GM12878 (cell line): ENCODE measurements around the gene DNAJA4. TPM values are rescaled to one million over a fixed set of nuclear protein-coding genes. Genes with fewer than 3 reads are reported as not detected.

ENCODE experiments used
- ATAC-seq: fragments of 200-7000 bp; cut with Tn5 transposase; 3 replicates; pipeline ENCODE4 v1.9.1; 2020; ENCODE audit warnings: mild to moderate bottlenecking, moderate library complexity
- BruUV-seq: library from RNA; stranded (reverse); fragments of 400-500 nt; replicated peaks from 2 replicates; lab custom pipeline; 2021; lab: Mats Ljungman, UMichigan
- CTCF ChIA-PET: fragments of 300-600 bp; sonication (Branson Sonifier 250); formaldehyde crosslinking; extraction: SDS; loops from one replicate; lab custom pipeline; 2021; ENCODE audit warnings: inconsistent platforms; lab: Yijun Ruan, JAX
- POLR2A ChIA-PET: fragments of 350-600 bp; formaldehyde crosslinking; extraction: SDS; loops from one replicate; lab custom pipeline; 2021; ENCODE audit warnings: inconsistent platforms; lab: Charles Lee
- RAD21 ChIA-PET: fragments of 300-600 bp; sonication (Branson Sonifier 250); formaldehyde crosslinking; loops from one replicate; lab custom pipeline; 2023; ENCODE audit warnings: antibody characterized with exemption; ENCODE audit not compliant: unreplicated experiment; lab: Charles Lee
- SMC1A ChIA-PET: fragments of 300-600 bp; sonication (Branson Sonifier 250); formaldehyde crosslinking; loops from one replicate; lab custom pipeline; 2023; ENCODE audit not compliant: unreplicated experiment, uncharacterized antibody; lab: Charles Lee
- DNase-seq: peaks from one replicate; pipeline ENCODE4 v3.0.0-alpha.2; 2011; ENCODE audit warnings: low read depth, low spot score
- FAIRE-seq: peaks from 3 replicates; lab custom pipeline; 2011; peaks lifted over from hg19 to GRCh38; lab: Jason Lieb, UNC
- H2AFZ ChIP-seq: 2 replicates; pipeline ENCODE4 v1.6.0; 2011; ENCODE audit warnings: low read depth, low read length, control low read depth; ENCODE audit not compliant: control insufficient read depth
- H3K27ac ChIP-seq: 2 replicates; pipeline ENCODE4 v1.5.1; 2011; ENCODE audit warnings: control low read depth; ENCODE audit not compliant: control insufficient read depth, insufficient read depth
- H3K27me3 ChIP-seq, 2 experiments: replicated peaks in 1 of 2; 2 replicates each; pipeline versions ENCODE4 v1.6.0 to v1.6.1; 2011; ENCODE audit warnings: low read length in 1 of 2; ENCODE audit not compliant: control insufficient read depth in 2 of 2, insufficient read depth in 2 of 2
- H3K36me3 ChIP-seq, 2 experiments: 2 replicates each; pipeline ENCODE4 v1.5.1; 2011; ENCODE audit warnings: low read length in 1 of 2; ENCODE audit not compliant: control insufficient read depth in 2 of 2, insufficient read depth in 2 of 2
- H3K4me1 ChIP-seq: 2 replicates; pipeline ENCODE4 v1.6.1; 2011; ENCODE audit warnings: mild to moderate bottlenecking, low read length, moderate library complexity, mixed read lengths; ENCODE audit not compliant: control insufficient read depth, insufficient read depth
- H3K4me2 ChIP-seq: 2 replicates; pipeline ENCODE4 v1.6.0; 2011; ENCODE audit warnings: control low read depth; ENCODE audit not compliant: control insufficient read depth, insufficient read depth
- H3K4me3 ChIP-seq: fragments of 200-600 bp; sonication (generic); 2 replicates; pipeline ENCODE4 v1.5.1; 2016
- H3K79me2 ChIP-seq: 2 replicates; pipeline ENCODE4 v1.6.0; 2011; ENCODE audit warnings: low read length; ENCODE audit not compliant: control insufficient read depth, insufficient read depth
- H3K9ac ChIP-seq: 2 replicates; pipeline ENCODE4 v1.8.0; 2011; ENCODE audit warnings: low read length, control low read depth, mixed read lengths; ENCODE audit not compliant: control insufficient read depth, insufficient read depth
- H3K9me3 ChIP-seq: replicated peaks from 3 replicates; pipeline ENCODE4 v1.5.1; 2011; ENCODE audit warnings: mild to moderate bottlenecking, low read length; ENCODE audit not compliant: control insufficient read depth, insufficient read depth
- H4K20me1 ChIP-seq: 2 replicates; pipeline ENCODE4 v1.6.0; 2011; ENCODE audit not compliant: control insufficient read depth, insufficient read depth
- CBFB ChIP-seq: IDR thresholded peaks from 2 replicates; pipeline ENCODE4 v1.6.1; 2016; ENCODE audit warnings: antibody characterized with exemption, low read depth
- ESRRA ChIP-seq: IDR thresholded peaks from 2 replicates; pipeline ENCODE4 v1.6.1; 2012; ENCODE audit warnings: mild to moderate bottlenecking, low read length, improper control_type of control experiment
- FOXM1 ChIP-seq: IDR thresholded peaks from 2 replicates; pipeline ENCODE4 v1.6.1; 2012; ENCODE audit warnings: low read depth, mild to moderate bottlenecking, inconsistent platforms, low read length, moderate library complexity
- HDAC6 ChIP-seq: fragments of 200-600 bp; sonication (generic); IDR thresholded peaks from one replicate; pipeline ENCODE4 v1.8.0; 2017; ENCODE audit warnings: antibody characterized with exemption; ENCODE audit not compliant: unreplicated experiment
- NFXL1 ChIP-seq: fragments of 450-650 bp; IDR thresholded peaks from 2 replicates; pipeline ENCODE4 v1.6.1; 2017; ENCODE audit warnings: antibody characterized with exemption, mild to moderate bottlenecking, borderline replicate concordance
- POU2F2 ChIP-seq: IDR thresholded peaks from 3 replicates; pipeline ENCODE4 v1.6.1; 2011; ENCODE audit warnings: low read depth, mild to moderate bottlenecking, low read length, borderline replicate concordance
- RB1 ChIP-seq: fragments of 450-650 bp; formaldehyde crosslinking; IDR thresholded peaks from 2 replicates; pipeline ENCODE4 v1.6.1; 2017; ENCODE audit warnings: mild to moderate bottlenecking, borderline replicate concordance
- SMAD1 ChIP-seq: fragments of 450-650 bp; IDR thresholded peaks from 2 replicates; pipeline ENCODE4 v1.6.1; 2018; ENCODE audit warnings: mild to moderate bottlenecking, low read depth; ENCODE audit not compliant: partially characterized antibody
- SREBF1 ChIP-seq: IDR thresholded peaks from 2 replicates; pipeline ENCODE4 v1.6.1; 2012; ENCODE audit warnings: mild to moderate bottlenecking, low read length
- ZBED1 ChIP-seq: IDR thresholded peaks from 2 replicates; pipeline ENCODE4 v1.6.1; 2016; ENCODE audit warnings: borderline replicate concordance
- ZNF592 ChIP-seq: fragments of 450-650 bp; IDR thresholded peaks from 2 replicates; pipeline ENCODE4 v1.6.1; 2017; ENCODE audit warnings: mild to moderate bottlenecking, moderate library complexity
- WGBS: methylation state at CpG from one replicate; pipeline ENCODE4 v1.1.6; 2016; ENCODE audit warnings: low lambda C conversion rate; ENCODE audit not compliant: insufficient replicate concordance, insufficient coverage; ENCODE audit errors: missing lambda C conversion rate; 5-methylcytosine and 5-hydroxymethylcytosine counted together
- in situ Hi-C: fragments of 300-500 bp; cut with MboI; formaldehyde crosslinking; loops from 9 replicates; pipeline ENCODE4 v1.14.3; 2018; ENCODE audit warnings: mixed read lengths
- intact Hi-C: fragments of 100-400 bp; cut with micrococcal nuclease; formaldehyde crosslinking; loops from one replicate; pipeline ENCODE4 v1.14.2; 2022; ENCODE audit not compliant: unreplicated experiment
- polyA plus RNA-seq, 11 experiments: library from polyadenylated mRNA; depleted of rRNA in 4 of 11; unstranded in 6 of 11; stranded (reverse) in 5 of 11; fragments of >200 nt; fragmentation: Nextera tagmentation in 4 of 11; fragmentation: Illumina TruSeq in 1 of 11; extraction: Ambion mirVana in 4 of 11; extraction: Trizol in 1 of 11; gene quantifications; 1 replicate in 1 of 11; 2 replicates in 10 of 11; pipeline versions ENCODE4 v1.2.1 to v1.2.3, GENCODE V29; 2011 to 2016; ENCODE audit warnings: inconsistent platforms in 2 of 11, missing spikeins in 2 of 11, low read depth in 1 of 11
- total RNA-seq, 4 experiments: library from RNA; depleted of rRNA in 3 of 4; stranded (reverse); fragments of >200 nt in 3 of 4; fragmentation: Illumina TruSeq in 1 of 4; extraction: Trizol in 1 of 4; gene quantifications; 2 replicates each; pipeline versions ENCODE4 v1.2.1 to v1.2.3, GENCODE V29; 2013 to 2021

The DNAJA4 gene
- total and polyA plus RNA-seq, 10 of the 15 experiments (the other 5 are each of a cell fraction or from before 2014, with no cell fraction given) = 0.01 to 10.4 (median 4.1) TPM

DNA sequence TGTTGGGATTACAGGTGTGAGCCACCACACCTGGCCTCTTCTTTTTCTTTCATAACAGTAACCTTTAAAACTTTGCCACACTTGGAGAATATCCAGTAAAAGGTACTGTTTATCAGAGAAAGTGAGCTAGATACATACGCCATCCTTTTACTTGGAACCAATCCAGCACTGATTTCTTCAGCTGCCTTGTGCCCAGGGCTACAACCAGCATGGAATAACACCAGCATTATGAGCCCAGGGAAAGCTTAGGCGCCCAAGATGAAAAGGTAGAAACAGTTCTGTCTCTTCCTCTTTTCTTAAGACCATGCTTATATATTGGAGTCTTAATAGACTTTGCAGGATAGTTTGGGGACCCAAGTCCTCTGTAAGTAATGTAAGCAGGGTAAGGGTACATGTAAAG lies 26.7 kb downstream of the DNAJA4 start:
- FAIRE-seq (no peak), DNase-seq (no peak)
- H3K27ac ChIP-seq = no peak overlapping the region
- SMC1A ChIA-PET = interaction anchor here (0.6 kb wide), 1 partner anchor 86 kb away, joined by 3 read pairs; no protein-coding TSS in a partner anchor
- in situ Hi-C loops = no loop called here
- WGBS = 98% methylated on average over 2 of the region's 2 CpGs
- TF ChIP-seq HDAC6 (no peak), ZBED1 (no peak), FOXM1 (no peak), CBFB (no peak), RB1 (no peak), SMAD1 (no peak)
- TF ChIP-seq, all 136 proteins: peak for 0
- Histone ChIP-seq H3K4me3 (no peak overlapping the region), H2AFZ (no peak overlapping the region), H3K27me3 (no peaks in the 10 kb centered on the region), H3K36me3 (peaks cover 6 to 14% of the 10 kb centered on the region in 2 experiments), H3K4me2 (no peak overlapping the region), H3K79me2 (no peaks in the 10 kb centered on the region), H4K20me1 (no peaks in the 10 kb centered on the region), H3K9me3 (no peaks in the 10 kb centered on the region), H3K4me1 (no peaks in the 10 kb centered on the region), H3K9ac (no peak overlapping the region)
- ChIA-PET CTCF (interaction anchor here (0.9 to 1.4 kb wide), 2 partner anchors 9 to 382 kb away, joined by 3 read pairs; no protein-coding TSS in a partner anchor), POLR2A (interaction anchor here (0.6 kb wide), 1 partner anchor 1624 kb away, joined by 5 read pairs; no protein-coding TSS in a partner anchor), RAD21 (no interaction called here)
- ATAC-seq = no peak
- intact Hi-C loops = no loop called here
- no TSS peak for BruUV-seq

GRCh38 chr15:78291698-78292097 lies 27.3 kb downstream of the DNAJA4 start:
- CTCF ChIA-PET = interaction anchor here (0.9 to 1.4 kb wide), 2 partner anchors 10 to 382 kb away, joined by 3 read pairs; no protein-coding TSS in a partner anchor

More at GRCh38 chr15:78291698-78292097, 27.3 kb downstream of the DNAJA4 start:
- no peak for ATAC-seq
- Histone ChIP-seq H3K79me2 (peaks cover under 1% of the 10 kb centered on the region), H4K20me1 (no peaks in the 10 kb centered on the region), H3K27ac (no peak overlapping the region), H3K4me1 (no peaks in the 10 kb centered on the region), H2AFZ (no peak overlapping the region)
- WGBS = 100% methylated on average over 2 of the region's 2 CpGs
- ChIA-PET POLR2A (no interaction called here), SMC1A (no interaction called here)
- in situ Hi-C loops = no loop called here
- BruUV-seq = no TSS peak
- TF ChIP-seq NFXL1 (no peak), POU2F2 (no peak), ZNF592 (no peak), ESRRA (no peak), SREBF1 (no peak)
- TF ChIP-seq, all 136 proteins: peak for 0
- no peak overlapping the region for H3K4me2 ChIP-seq
- DNase-seq (no peak), FAIRE-seq (no peak)
- intact Hi-C loops = no loop called here
- H3K9me3 ChIP-seq = no peaks in the 10 kb centered on the region
- RAD21 ChIA-PET = no interaction called here
- H3K9ac ChIP-seq = no peak overlapping the region
- H3K4me3 ChIP-seq = no peak overlapping the region
- H3K36me3 ChIP-seq = peaks cover 6 to 14% of the 10 kb centered on the region in 2 experiments
- H3K27me3 ChIP-seq = no peaks in the 10 kb centered on the region
